K562 (cell line): ENCODE results near the gene HEBP2. TPM values are rescaled to one million over a fixed set of nuclear protein-coding genes. Genes with fewer than 3 reads are reported as not detected.

Experiments used
- AFF1 ChIP-seq, 2 experiments: fragments of 450-650 bp; IDR thresholded peaks; 2 replicates each; pipeline ENCODE4 v1.6.1; 2018; ENCODE audit warnings: mild to moderate bottlenecking in 2 of 2, low read depth in 1 of 2; ENCODE audit not compliant: partially characterized antibody in 2 of 2
- BHLHE40 ChIP-seq: IDR thresholded peaks from 2 replicates; pipeline ENCODE4 v1.6.1; 2011; ENCODE audit warnings: low read length, improper control_type of control experiment
- CCNT2 ChIP-seq: IDR thresholded peaks from 2 replicates; pipeline ENCODE4 v1.6.1; 2011; ENCODE audit warnings: borderline replicate concordance, low read depth, mild to moderate bottlenecking, moderate library complexity, mixed read lengths, low read length; ENCODE audit not compliant: insufficient read length; ENCODE audit errors: extremely low read depth
- CREB3 ChIP-seq: fragments of 450-650 bp; conservative IDR thresholded peaks from 2 replicates; pipeline ENCODE4 v1.6.1; 2016; ENCODE audit warnings: missing genetic modification characterization, low read depth, mild to moderate bottlenecking, missing compliant biosample characterization, moderate library complexity
- ELF1 ChIP-seq: fragments of 200-800 bp; sonication (Bioruptor generic); IDR thresholded peaks from 2 replicates; pipeline ENCODE4 v1.6.1; 2016; ENCODE audit warnings: missing genetic modification characterization, missing compliant biosample characterization
- ELF4 ChIP-seq: fragments of 450-650 bp; formaldehyde crosslinking; IDR thresholded peaks from 2 replicates; pipeline ENCODE4 v1.4.0; 2022; ENCODE audit warnings: missing genetic modification characterization
- FOXP4 ChIP-seq: sonication (generic); formaldehyde crosslinking; IDR thresholded peaks from 2 replicates; pipeline ENCODE4 v1.8.0; 2022; ENCODE audit warnings: mild to moderate bottlenecking, missing genetic modification reagents, borderline replicate concordance
- L3MBTL2 ChIP-seq: fragments of 450-650 bp; IDR thresholded peaks from 2 replicates; pipeline ENCODE4 v1.6.1; 2016; ENCODE audit warnings: mild to moderate bottlenecking, moderate library complexity
- MCM3 ChIP-seq: fragments of 450-650 bp; IDR thresholded peaks from 2 replicates; pipeline ENCODE4 v1.6.1; 2016
- MED1 ChIP-seq: sonication (generic); formaldehyde crosslinking; IDR thresholded peaks from 2 replicates; pipeline ENCODE4 v1.8.1; 2023; ENCODE audit warnings: missing genetic modification reagents, borderline replicate concordance
- RFX1 ChIP-seq: fragments of 450-650 bp; IDR thresholded peaks from 2 replicates; pipeline ENCODE4 v1.6.1; 2016; ENCODE audit warnings: mild to moderate bottlenecking, moderate library complexity
- SNRNP70 ChIP-seq: fragments of 200-400 bp; formaldehyde crosslinking; optimal IDR thresholded peaks from 2 replicates; pipeline ENCODE3; 2017; ENCODE audit warnings: low read depth, low read length
- TARDBP ChIP-seq: fragments of 450-650 bp; IDR thresholded peaks from 2 replicates; pipeline ENCODE4 v1.6.1; 2016
- TEAD1 ChIP-seq, 2 experiments: fragments of 450-650 bp in 1 of 2; sonication (generic) in 1 of 2; formaldehyde crosslinking; IDR thresholded peaks; 2 replicates each; pipeline versions ENCODE4 v1.4.0 to v1.8.0; 2020 to 2022; ENCODE audit warnings: mild to moderate bottlenecking in 2 of 2, missing genetic modification reagents in 1 of 2
- THRAP3 ChIP-seq: fragments of 450-650 bp; IDR thresholded peaks from 2 replicates; pipeline ENCODE4 v1.6.1; 2016; ENCODE audit warnings: mild to moderate bottlenecking, inconsistent platforms, borderline replicate concordance
- ZBTB49 ChIP-seq: sonication (generic); formaldehyde crosslinking; IDR thresholded peaks from 2 replicates; pipeline ENCODE4 v1.8.0; 2022; ENCODE audit warnings: missing genetic modification reagents, mild to moderate bottlenecking, borderline replicate concordance
- ZKSCAN1 ChIP-seq: fragments of 150-350 bp; IDR thresholded peaks from 2 replicates; pipeline ENCODE4 v1.6.1; 2016; ENCODE audit warnings: low read depth, low read length
- ZSCAN29 ChIP-seq: fragments of 450-650 bp; IDR thresholded peaks from 2 replicates; pipeline ENCODE4 v1.6.1; 2017
- polyA plus RNA-seq, 8 experiments: library from polyadenylated mRNA; depleted of rRNA in 4 of 8; stranded (reverse) in 5 of 8; unstranded in 3 of 8; fragments of >200 nt; fragmentation: Nextera tagmentation in 2 of 8; fragmentation: Illumina TruSeq in 1 of 8; extraction: Ambion mirVana in 2 of 8; extraction: Trizol in 1 of 8; gene quantifications; 2 replicates each; pipeline versions ENCODE4 v1.2.1 to v1.2.3, GENCODE V29; 2011 to 2014; ENCODE audit warnings: inconsistent platforms in 1 of 8, missing spikeins in 1 of 8
- total RNA-seq, 7 experiments: library from RNA; depleted of rRNA in 6 of 7; stranded (reverse); fragments of >200 nt in 6 of 7; fragmentation: Illumina TruSeq in 2 of 7; extraction: Trizol in 2 of 7; gene quantifications; 2 replicates each; pipeline versions ENCODE4 v1.2.1 to v1.2.3, GENCODE V29; 2011 to 2021; ENCODE audit warnings: low replicate concordance in 1 of 7

Gene HEBP2
- total and polyA plus RNA-seq, 9 of the 15 experiments (the other 6 are each of a cell fraction or from before 2014, with no cell fraction given): 8.5 to 63.7 (median 36.9) TPM

- TF ChIP-seq TEAD1 (CRISPR knock-in tag; IDR thresholded peaks at IDR 0.05): peak in 1 of 2 experiments; percentile 32; a peak in 1 of 4 replicates
- peak; percentile 84 for TF ChIP-seq CCNT2
- no peak for TF ChIP-seq ZSCAN29
- TF ChIP-seq TARDBP: no peak
- no peak for TF ChIP-seq AFF1 (IDR thresholded peaks at IDR 0.05; ENCODE audit: low read depth in 1 of 2, partially characterized antibody in 2 of 2)
- no peak for TF ChIP-seq CREB3 (tag)
- TF ChIP-seq MED1 (CRISPR knock-in tag): no peak
- no peak for TF ChIP-seq THRAP3
- peak; percentile 88; the same call in 1 of the 2 replicates for TF ChIP-seq FOXP4 (CRISPR knock-in tag)
- peak; percentile 19; the same call in 1 of the 2 replicates for TF ChIP-seq ZKSCAN1
- TF ChIP-seq SNRNP70: no peak
- TF ChIP-seq RFX1: no peak
- TF ChIP-seq ELF4: no peak
- no peak for TF ChIP-seq MCM3
- peak; percentile 79 for TF ChIP-seq ELF1 (tag)
- peak; percentile 18; the same call in 1 of the 2 replicates for TF ChIP-seq BHLHE40
- TF ChIP-seq L3MBTL2: peak; percentile 85
- TF ChIP-seq ZBTB49: 0 out of 2 replicates have a peak, but pooled peaks have one; percentile 55
Measured at GRCh38 chr6:138403801-138404665, at the start of gene HEBP2 (continued).
